NT2/D1 (cell line): ENCODE data around the gene ARRB1.

ENCODE experiments used
- SUZ12 ChIP-seq: IDR thresholded peaks from 2 replicates; pipeline ENCODE4 v1.6.1; 2011; ENCODE audit not compliant: insufficient read length, insufficient read depth; ENCODE audit errors: extremely low read depth
- YY1 ChIP-seq: IDR thresholded peaks from 2 replicates; pipeline ENCODE4 v1.6.1; 2011; ENCODE audit not compliant: insufficient read length, insufficient read depth
- ZNF274 ChIP-seq: IDR thresholded peaks from 2 replicates; pipeline ENCODE4 v1.6.1; 2011; ENCODE audit warnings: mild to moderate bottlenecking, low read depth, low read length

DNA sequence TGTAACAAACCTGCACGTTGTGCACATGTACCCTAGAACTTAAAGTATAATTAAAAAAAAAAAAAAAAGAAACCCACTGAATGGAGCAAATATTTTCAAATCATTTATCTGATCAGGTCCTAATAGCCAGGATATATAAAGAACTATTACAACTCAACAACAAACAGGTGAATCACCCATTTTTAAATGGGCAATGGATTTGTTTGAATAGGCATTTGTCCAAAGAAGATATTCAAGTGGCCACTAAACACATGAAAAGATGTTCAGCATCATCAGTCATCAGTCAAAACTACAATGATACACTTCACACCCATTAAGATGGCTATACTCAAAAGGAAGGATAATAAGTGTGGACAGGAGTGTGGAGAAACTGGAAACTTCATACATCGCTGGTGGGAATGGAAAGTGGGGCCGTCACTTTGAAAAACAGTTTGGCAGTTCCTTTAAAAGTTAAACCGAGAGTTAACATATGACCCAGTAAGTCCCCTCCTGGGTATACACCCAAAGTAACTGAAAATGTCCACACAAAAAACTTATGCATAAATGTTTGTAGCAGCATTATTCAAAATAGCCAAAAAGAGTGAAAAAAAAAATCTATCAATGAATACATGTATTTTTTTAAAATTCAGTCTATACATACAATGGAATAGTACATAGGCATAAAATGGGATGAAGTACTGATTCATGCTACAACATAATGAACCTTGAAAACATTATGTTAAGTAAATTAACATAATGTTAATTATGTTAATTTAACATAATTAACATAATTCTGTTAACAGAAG lies 53.1 kb downstream of the ARRB1 start:
- TF ChIP-seq SUZ12 (no peak), ZNF274 (no peak), YY1 (no peak)
